Left cardiac atrium (tissue), 4 donors: Measurements from ENCODE around the gene COG7. TPM values are rescaled to one million over a fixed set of nuclear protein-coding genes. Genes with fewer than 3 reads are reported as not detected.

Experiments
- ATAC-seq, 2 donors: fragments of 200-7000 bp; cut with Tn5 transposase; one replicate each; pipeline ENCODE4 v1.9.1; 2020; ENCODE audit warnings: mild to moderate bottlenecking in 2 of 2, moderate library complexity in 2 of 2
- DNase-seq: peaks from one replicate; pipeline ENCODE4 v3.0.0-alpha.2; 2020
- intact Hi-C, 2 donors: fragments of 100-400 bp; cut with DNase I; formaldehyde crosslinking; loops; one replicate each; pipeline versions ENCODE4 v1.14.1 to v1.15.1; 2022 to 2023
- total RNA-seq, 2 donors: library from RNA; stranded (reverse); fragmentation: NEBNext Ultra II Directional; extraction: Animal tissue kit (Norgen Biotek cat#: 25700); gene quantifications; one replicate each; pipeline ENCODE4 v1.2.1, GENCODE V29; 2021
- donor health status: DM: no; HTN: yes; CAD: no.
- donor health status: DM: no; HTN: yes; CAD: no; lungs with severe emphysema.
- donor health status: DM: yes; HTN: yes; CAD: no.
- donor health status: Dilated cardiomyopathy.

The COG7 gene
- total RNA-seq, 2 donors from 2014 or later: 11.3 TPM

GRCh38 chr16:23343643-23344612, 109.1 kb downstream of the COG7 start:
- no peak for ATAC-seq
- DNase-seq: no peak
- intact Hi-C loops: no loop called here

GRCh38 chr16:23342083-23342640, 110.8 kb downstream of the COG7 start:
- no peak for ATAC-seq
- no peak for DNase-seq
- intact Hi-C loops: no loop called here

- ATAC-seq (no peak), DNase-seq (no peak)
- intact Hi-C loops: loop anchor here in 1 of 2 donors (10.0 kb wide), 1 partner anchor 55 kb away; no protein-coding TSS in a partner anchor
Measured at GRCh38 chr16:23339787-23340186, 113.2 kb downstream of the COG7 start.

Other genes starting within 250 kb of the COG7 start
- under 1 TPM; 0.18 to 0.91 TPM for gene SCNN1B, start 150.9 kb downstream of the COG7 start, total RNA-seq
- gene GGA2, start 57.3 kb upstream of the COG7 start, total RNA-seq: 10 to 100 TPM; 60.1 to 60.3 TPM
- gene EARS2, start 104.2 kb upstream of the COG7 start, total RNA-seq: 10 to 100 TPM; 16.6 to 19.3 TPM
- 10 to 100 TPM; 50.7 to 62.3 TPM for gene UBFD1, start 104.5 kb upstream of the COG7 start, total RNA-seq
- 100 to 1,000 TPM; 445 TPM for gene NDUFAB1, start 143.1 kb upstream of the COG7 start, total RNA-seq
- gene PALB2, start 188.1 kb upstream of the COG7 start, total RNA-seq: 1 to 10 TPM; 6.3 to 6.6 TPM
- 10 to 100 TPM; 32.9 to 45.9 TPM for gene DCTN5, start 188.3 kb upstream of the COG7 start, total RNA-seq
- gene PLK1, start 225.7 kb upstream of the COG7 start, total RNA-seq: 1 to 10 TPM in 1 of 2 donors, under 1 TPM in 1; 0.52 to 1.5 TPM